Stimulated activated CD4-positive, alpha-beta T cell treated with anti-CD3 and anti-CD28 coated beads, Interleukin-4, amount 100 ng/mL, for 4 hours (primary cell): Measurements from ENCODE around the gene PEX12.
"Not testable (repeated sequence)": the region's sequence is repeated elsewhere in the genome, so short reads cannot be mapped to it uniquely, and the experiment has no call there.

ENCODE experiments used
- DNase-seq, 2 experiments: peaks; one replicate each; pipeline ENCODE4 v3.0.0-alpha.2; 2020

PEX12 gene

DNA sequence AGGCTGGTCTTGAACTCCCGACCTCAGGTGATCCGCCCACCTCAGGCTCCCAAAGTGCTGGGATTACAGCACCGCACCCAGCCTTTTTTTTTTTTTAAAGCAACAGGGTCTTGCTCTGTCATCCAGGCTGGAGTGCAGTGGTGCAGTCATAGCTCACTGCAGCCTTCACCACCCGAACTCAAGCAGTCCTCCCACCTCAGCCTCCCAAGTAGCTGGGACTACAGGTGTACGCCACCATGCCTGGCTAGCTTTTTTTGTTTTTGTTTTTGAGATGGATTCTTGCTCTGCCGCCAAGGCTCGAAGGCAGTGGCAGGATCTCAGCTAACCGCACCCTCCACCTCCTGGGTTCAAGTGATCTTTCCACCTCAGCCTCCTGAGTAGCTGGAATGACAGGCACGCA, 43.0 kb downstream of the PEX12 start:
- DNase-seq: not testable (repeated sequence)

DNA sequence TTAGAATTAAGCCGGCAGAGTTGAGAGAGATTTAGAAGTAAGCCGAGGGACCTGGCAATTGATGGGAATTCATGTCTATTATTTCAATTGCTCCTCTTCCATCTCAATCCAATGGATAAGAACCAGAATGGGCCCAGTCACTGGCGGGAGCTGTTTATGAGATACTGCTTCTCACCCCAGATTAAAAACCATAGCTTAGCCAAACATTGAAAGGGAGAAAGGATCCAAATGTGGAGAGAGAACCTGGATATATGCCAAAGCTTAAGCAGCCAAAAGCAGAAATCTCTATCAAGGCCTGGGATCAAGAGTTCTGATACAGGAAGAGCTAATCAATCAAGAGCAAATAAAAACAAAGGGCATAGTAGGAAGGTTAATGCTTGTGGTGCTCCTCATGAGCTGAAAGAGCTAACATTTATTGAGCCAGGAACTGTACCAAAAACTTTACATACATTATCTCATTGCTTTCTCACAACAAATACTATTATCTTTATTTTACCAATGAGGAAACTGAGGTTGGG, 43.7 kb downstream of the PEX12 start:
- DNase-seq: no peak

- no peak for DNase-seq
These were observed 47.2 kb downstream of the PEX12 start for GRCh38 chr17:35531160-35531559.

DNA sequence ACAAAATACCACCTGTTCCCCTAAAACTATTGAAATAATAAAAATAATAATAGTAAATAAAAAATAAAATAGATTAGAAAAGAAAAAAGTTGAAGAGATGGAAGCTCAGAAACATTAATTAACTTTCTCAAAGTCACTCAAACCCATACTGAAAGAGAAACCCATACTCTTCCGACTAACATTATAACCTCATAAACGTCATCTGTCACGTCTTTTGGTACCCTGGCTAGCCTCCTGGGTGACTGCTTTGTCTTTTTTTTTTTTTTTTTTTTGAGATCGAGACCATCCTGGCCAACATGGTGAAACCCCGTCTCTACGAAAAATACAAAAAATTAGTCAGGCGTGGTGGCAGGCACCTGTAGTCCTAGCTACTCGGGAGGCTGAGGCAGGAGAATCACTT, 48.5 kb downstream of the PEX12 start:
- DNase-seq: no peak

GRCh38 chr17:35529326-35529725, 49.0 kb downstream of the PEX12 start:
- not testable (repeated sequence) for DNase-seq
